ENCODE measurements around the gene MT1H.

DNA sequence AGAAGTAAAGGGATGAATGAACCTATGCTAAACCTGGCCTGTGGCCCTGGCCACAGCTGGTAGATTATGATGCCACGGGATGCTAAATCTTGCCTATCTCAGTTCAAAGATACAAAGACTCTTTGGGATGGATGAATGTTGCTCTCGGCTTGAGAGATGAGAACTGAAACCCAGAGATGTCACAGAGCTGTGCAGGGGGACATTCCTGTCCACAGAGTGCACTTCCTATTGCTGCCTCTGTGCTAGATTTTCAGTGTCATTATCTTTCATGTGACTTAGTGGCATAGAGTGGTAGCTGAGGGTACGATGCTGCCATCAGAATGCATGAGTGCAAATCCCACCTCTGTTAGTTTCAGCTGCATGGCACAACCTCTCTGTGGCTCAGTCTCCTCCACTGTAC is 39.5 kb upstream of the MT1H start:
- no peak for TF ChIP-seq CTCF (optimal IDR thresholded peaks at IDR 0.05 in 1 of 3, IDR thresholded peaks at IDR 0.05 in 1 of 3, conservative IDR thresholded peaks at IDR 0.05 in 1 of 3; ENCODE audit: extremely low read depth in 1 of 3, insufficient read depth in 2 of 3, low read length in 3 of 3)
- no peak for TF ChIP-seq EZH2 (IDR thresholded peaks at IDR 0.05; ENCODE audit: low read length)
